LoVo (cell line): ENCODE data around the gene IZUMO1R.
A peak's percentile ranks its signal among the peaks of the same experiment; 100 is the strongest.
"Not testable (repeated sequence)": the region's sequence is repeated elsewhere in the genome, so short reads cannot be mapped to it uniquely, and the experiment has no call there.

Experiments used
- DNase-seq: peaks from one replicate; pipeline ENCODE4 v3.0.0-alpha.2; 2016; ENCODE audit warnings: low spot score

IZUMO1R gene

GRCh38 chr11:94303966-94304958, at the start of gene IZUMO1R:
IZUMO1R (plus strand) TSS chr11:94304580; CDS start chr11:94305637, 1,057 bp downstream.
- no peak for DNase-seq

GRCh38 chr11:94271885-94272372, 32.5 kb upstream of the IZUMO1R start:
- DNase-seq: no peak

DNA sequence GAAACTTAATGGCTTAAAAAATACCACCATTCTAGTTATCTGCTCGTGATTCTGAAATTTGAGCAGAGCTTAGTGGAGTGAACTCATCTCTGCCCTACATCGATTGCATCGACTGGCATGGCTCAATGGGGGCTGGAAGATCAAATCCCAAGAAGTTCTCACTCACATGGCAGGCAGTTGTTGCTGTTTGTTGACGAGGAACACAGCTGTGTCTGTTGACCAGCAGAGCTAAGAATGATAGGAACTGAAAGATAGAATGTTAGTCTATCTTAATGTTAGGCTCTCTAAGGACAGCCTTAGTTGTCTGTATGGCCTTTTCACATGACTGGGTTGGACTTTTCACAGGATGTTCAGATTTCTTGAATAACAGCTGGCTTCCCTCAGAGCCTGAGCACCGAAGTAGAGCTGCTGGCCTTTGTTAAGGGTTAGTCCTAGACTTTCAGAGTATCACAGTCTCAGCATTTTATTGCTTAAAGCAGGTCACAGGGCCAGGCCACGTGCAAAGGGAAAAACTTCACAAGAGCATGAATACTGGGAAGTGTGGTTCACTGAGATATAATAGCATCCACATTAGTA, 31.6 kb upstream of the IZUMO1R start:
- DNase-seq: no peak

GRCh38 chr11:94275961-94276360, 28.4 kb upstream of the IZUMO1R start:
- DNase-seq: no peak

GRCh38 chr11:94276943-94277342, 27.4 kb upstream of the IZUMO1R start:
- no peak for DNase-seq

DNA sequence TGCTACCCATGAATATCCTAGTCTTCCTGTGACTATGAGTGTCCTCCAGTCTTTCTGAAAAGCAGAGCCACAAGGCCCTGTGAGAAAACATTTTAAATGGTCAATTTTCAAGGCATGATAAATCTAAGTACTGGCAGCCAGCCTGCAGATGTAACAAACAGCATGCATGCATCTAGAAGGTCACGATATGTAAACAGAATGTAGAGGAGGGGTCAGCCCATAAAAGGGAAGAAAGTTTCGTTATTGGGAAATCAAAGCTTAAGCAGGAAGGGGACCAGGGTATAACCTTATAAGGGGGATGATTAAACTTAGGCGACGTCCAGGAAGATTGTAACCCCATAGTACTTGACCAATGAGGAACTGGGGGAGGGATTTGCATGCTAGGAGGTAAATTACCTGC, 26.2 kb upstream of the IZUMO1R start:
- not testable (repeated sequence) for DNase-seq

- DNase-seq: no peak
Observed at GRCh38 chr11:94279996-94280395, 24.4 kb upstream of the IZUMO1R start.

DNA sequence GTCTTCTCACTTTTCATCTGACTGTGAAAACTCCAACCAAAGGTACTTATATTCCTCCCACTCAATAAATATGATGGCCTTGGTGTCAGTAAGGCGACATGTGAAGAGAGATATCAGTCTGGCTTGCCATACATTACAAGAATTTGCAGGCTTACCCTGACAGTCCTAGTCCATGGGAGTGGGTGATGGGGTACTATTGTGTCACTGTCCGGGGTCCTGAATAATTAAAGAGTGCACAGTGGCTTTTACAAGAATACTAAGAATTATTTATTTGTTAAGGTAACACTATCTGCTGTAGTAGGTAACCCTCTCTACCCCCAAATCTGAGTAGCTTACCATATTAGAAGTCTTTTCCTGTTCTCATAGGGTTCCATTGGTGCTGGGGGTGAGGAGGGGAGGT, 23.1 kb upstream of the IZUMO1R start:
- DNase-seq: no peak

DNA sequence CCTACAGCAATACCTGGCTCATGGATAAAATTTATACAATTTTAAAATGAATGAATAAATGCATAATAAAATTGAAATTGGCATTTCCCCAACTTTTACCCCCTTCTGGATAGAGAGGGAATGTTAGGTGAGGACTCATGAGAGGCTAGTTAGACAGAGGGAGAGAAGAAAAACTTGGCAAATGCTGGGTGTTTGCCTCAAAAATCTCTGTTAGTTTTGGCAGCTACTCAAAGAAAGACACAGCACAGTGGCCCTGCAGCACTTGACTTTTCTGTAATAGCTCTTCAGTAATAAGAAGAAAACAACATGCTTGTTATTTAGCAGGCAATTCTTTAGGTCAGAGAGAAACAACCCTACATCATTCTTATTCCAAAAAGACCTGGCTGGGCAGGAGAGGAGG, 20.7 kb upstream of the IZUMO1R start:
- no peak for DNase-seq

DNA sequence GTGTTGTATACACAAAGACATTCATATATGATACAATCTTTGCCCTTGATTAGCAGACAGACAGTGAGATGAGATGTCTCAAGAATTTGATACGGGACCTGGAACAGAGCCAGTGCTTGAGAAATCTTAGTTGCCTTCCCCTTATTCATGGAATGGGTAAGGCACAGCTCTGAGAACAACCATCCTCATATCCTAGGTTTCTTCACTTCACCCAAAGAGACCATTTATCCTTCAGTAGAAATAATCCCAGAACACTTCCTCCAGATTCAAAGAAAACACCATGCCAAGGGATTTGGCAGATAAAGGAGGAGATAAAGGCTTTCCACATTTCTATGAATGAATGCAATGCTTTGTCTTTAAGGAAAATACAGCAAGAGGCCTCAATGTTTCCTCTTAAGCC, 8.8 kb upstream of the IZUMO1R start:
- DNase-seq: no peak

- DNase-seq: no peak
Observed at GRCh38 chr11:94297985-94298576, 6.3 kb upstream of the IZUMO1R start.

GRCh38 chr11:94302776-94303175, 1.6 kb upstream of the IZUMO1R start:
- DNase-seq: no peak

DNA sequence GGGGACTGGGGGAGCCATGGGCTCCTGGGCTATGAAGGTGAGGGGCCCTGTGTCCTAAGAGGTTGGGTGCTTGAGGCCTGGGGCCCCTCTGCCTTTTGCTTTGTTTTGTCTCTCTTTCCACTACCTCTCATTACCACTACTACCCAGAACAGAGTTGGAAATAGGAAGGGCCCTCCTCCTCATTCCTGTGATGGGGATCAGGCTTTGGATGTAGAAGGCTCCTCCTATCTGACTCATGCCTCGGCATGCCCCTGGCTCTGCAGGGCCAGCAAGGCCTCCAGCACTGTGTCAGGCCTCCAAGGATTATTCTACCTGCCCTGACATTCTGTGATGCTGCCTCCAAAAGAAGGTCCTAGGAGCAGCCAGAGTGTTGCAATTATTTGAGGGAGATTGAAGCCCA, 766 bp downstream of the IZUMO1R start:
- peak; percentile 9 for DNase-seq

DNA sequence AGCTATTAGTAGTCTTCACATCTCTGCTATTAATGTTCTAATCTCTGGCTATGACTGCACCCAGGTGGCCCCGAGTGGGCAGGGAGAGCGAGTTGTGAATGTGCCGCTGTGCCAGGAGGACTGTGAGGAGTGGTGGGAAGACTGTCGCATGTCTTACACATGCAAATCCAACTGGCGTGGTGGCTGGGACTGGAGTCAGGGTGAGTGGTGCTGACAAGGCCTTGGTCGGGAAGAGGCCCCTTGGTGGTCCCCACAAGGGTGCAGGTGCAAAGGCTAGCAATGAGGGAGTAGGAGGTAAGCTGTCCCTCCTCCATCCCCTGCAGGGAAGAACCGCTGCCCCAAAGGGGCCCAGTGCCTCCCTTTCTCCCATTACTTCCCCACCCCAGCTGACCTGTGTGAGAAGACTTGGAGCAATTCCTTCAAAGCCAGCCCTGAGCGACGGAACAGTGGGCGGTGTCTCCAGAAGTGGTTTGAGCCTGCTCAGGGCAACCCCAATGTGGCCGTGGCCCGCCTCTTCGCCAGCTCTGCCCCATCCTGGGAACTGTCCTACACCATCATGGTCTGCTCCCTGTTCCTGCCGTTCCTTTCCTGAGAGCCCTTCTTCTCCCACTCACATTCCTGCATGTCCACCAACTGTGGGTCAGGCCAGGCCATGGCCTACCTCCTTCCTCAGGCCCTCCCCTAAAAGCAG, 2.9 kb downstream of the IZUMO1R start:
- DNase-seq: no peak

DNA sequence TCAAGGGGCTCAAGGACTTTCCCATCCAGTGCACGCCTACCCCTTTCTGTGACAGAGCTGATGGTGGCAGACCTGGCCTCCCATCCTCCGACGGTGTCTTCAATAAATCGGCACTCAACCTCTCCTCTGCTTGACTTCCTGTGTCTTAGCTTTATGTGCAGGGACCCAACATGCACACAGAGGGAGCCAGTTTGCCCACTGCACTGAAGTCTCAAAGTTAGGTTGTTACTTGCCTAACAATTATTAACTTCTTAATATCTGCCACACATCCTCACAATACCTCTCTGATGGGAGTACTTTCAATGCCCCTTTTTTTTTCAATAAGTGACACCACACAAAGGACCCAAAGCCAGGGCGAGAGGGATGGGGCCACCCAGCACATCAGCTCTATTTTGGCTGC, 3.6 kb downstream of the IZUMO1R start:
- DNase-seq: no peak

GRCh38 chr11:94309757-94310156, 5.4 kb downstream of the IZUMO1R start:
- DNase-seq: no peak

DNA sequence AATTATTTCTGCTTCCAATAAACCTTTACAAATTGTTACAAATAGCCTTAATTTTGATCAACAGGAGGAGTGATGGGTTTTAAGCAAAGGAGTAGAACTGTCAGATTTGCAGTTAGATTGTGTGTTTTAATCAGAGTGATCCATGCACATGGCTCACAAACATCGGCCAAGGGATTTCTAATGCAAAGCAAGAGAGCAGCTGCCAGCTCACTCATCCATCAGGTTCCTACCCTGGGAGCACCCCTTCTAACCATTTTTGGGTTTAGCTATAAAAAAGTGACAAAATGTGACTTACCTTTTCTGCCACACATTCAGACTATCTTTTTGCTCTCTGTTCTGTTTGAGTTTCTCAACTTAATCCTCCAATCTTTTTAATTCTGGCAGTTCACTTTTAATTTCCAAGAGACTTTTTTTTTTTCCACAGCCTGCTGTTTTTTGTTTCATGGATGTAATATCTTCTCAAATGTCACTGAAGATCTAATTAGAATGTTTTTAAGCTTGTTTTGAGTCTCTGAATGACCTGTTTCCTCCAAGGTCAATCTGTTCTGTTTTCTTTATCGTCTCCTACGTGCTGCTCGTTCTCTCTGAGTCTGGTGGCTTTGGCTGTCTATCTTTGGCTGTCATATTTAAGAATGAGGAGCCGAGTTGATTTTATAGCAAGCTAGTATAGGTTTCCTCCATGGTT, 6.0 kb downstream of the IZUMO1R start:
- DNase-seq: no peak

DNA sequence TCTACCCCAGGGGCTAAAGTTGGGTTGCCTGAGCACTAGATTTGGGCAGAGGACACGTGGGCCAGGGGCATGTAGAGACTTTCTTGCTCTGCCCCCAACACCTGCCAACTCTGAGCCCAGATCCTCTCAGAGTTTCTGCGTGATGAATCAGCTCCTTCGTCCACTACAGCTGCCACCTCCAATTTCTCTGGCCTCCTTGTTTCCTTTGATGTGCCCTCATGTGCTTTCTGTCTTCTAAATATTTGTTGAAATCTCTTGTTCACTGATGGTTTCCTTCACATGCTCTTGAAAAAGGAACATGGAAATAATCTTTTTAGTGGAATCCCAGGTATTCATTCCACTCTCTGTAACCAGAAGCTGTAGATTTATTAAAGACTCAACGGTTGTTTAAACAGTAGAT, 8.0 kb downstream of the IZUMO1R start:
- no peak for DNase-seq

GRCh38 chr11:94314064-94314463, 9.7 kb downstream of the IZUMO1R start:
- no peak for DNase-seq

GRCh38 chr11:94315664-94316063, 11.3 kb downstream of the IZUMO1R start:
- DNase-seq: no peak

DNA sequence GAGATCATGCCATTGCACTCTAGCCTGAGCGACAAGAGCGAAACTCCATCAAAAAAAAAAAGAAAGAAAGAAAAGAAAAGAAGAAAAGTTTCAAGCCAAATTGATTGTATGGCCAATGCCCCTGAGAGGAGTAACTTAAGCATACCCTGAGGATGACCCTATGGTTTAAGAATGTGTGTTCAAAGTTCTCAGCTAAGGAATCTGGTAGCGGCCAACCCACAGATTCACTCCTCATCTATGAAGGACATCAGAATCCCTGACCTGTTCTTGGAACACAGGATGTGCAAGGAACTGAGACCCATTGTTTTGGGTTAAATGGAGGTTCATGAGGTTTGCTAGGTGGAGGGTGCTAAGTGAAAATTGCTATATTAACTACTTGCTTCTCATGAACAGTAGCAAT, 18.1 kb downstream of the IZUMO1R start:
- no peak for DNase-seq

GRCh38 chr11:94325681-94326080, 21.3 kb downstream of the IZUMO1R start:
- no peak for DNase-seq
